Measurements from ENCODE around the gene ZNF189. TPM values are rescaled to one million over a fixed set of nuclear protein-coding genes. Genes with fewer than 3 reads are reported as not detected.

ZNF189 gene
- total and polyA plus RNA-seq, 4 experiments from 2014 or later, result 0.95 to 23.2 (median 12.4) TPM

DNA sequence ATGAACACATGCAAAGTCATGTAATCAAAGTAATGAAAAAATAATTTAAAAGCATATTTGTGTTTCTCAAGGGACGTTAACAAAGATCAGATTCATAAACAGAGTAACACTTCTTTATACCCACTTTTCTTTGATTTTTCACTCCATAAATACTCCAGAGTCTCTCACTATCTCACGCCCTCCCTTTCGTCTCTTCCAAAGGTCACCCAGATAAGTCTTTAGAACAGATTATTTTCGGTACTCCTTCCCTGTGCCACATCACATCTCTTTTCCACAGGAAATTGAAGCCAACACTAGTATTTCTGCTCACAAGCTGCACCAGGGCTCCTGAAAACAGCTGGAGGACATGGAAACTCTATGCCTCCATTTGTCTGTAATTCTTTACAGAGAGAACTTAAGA, 52.3 kb downstream of the ZNF189 start:
- Mint-ChIP-seq H3K36me3 (no peaks in the 10 kb centered on the region), H3K4me3 (no peak overlapping the region), H3K27ac (no peak overlapping the region), H3K4me1 (peaks cover 0 to 9% (median 4%) of the 10 kb centered on the region in 4 donors), H3K9me3 (peaks cover 0 to 8% (median 4%) of the 10 kb centered on the region in 8 donors), H3K27me3 (peaks cover 30 to 39% of the 10 kb centered on the region in 2 donors)
- no peak for DNase-seq
- H3K4me3 ChIP-seq (ENCODE audit: low read length in 2 of 2), result no peak overlapping the region
- H3K36me3 ChIP-seq (ENCODE audit: insufficient read depth, low read length), result no peaks in the 10 kb centered on the region
- no peak overlapping the region for H3K27ac ChIP-seq (ENCODE audit: low read depth, low read length)
- peaks cover 11% of the 10 kb centered on the region for H3K27me3 ChIP-seq (ENCODE audit: insufficient read depth, low read length)
- ChIA-PET POLR2A (ENCODE audit: partially characterized antibody) (no interaction called here), CTCF (ENCODE audit: partially characterized antibody) (no interaction called here)
- peaks cover 9% of the 10 kb centered on the region for H3K4me1 ChIP-seq (ENCODE audit: insufficient read depth, low read length)
- intact Hi-C loops (cut with micrococcal nuclease), result no loop called here
- H3K9me3 ChIP-seq (ENCODE audit: control insufficient read depth in 1 of 2, low read length in 2 of 2), result no peaks in the 10 kb centered on the region

DNA sequence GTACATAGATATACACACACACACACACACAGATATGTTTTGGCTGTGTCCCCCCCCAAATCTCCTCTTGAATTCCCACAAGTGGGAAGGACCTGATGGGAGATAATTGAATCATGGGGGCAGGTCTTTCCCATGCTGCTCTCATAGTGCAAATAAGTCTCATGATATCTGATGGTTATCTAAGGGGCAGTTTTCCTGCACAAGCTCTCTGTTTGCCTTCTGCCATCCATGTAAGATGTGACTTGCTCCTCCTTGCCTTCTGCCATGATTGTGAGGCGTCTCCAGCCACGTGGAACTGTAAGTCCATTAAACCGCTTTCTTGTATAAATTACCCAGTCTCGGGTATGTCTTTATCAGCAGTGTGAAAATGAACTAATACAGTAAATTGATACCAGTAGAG, 52.8 kb downstream of the ZNF189 start:
- no peaks in the 10 kb centered on the region for H3K36me3 Mint-ChIP-seq
- no peak for DNase-seq
- CTCF ChIA-PET (ENCODE audit: partially characterized antibody), result no interaction called here
- Histone ChIP-seq H3K9me3 (ENCODE audit: control insufficient read depth in 1 of 2, low read length in 2 of 2) (no peaks in the 10 kb centered on the region), H3K27ac (ENCODE audit: low read depth, low read length) (no peak overlapping the region), H3K4me1 (ENCODE audit: insufficient read depth, low read length) (peaks cover 9% of the 10 kb centered on the region), H3K4me3 (ENCODE audit: low read length in 2 of 2) (no peak overlapping the region), H3K36me3 (ENCODE audit: insufficient read depth, low read length) (no peaks in the 10 kb centered on the region), H3K27me3 (ENCODE audit: insufficient read depth, low read length) (peaks cover 11% of the 10 kb centered on the region)
- H3K27me3 Mint-ChIP-seq, result peaks cover 25 to 35% of the 10 kb centered on the region in 2 donors
- no peak overlapping the region for H3K27ac Mint-ChIP-seq
- H3K4me3 Mint-ChIP-seq, result no peak overlapping the region
- H3K4me1 Mint-ChIP-seq, result peaks cover 0 to 9% (median 4%) of the 10 kb centered on the region in 4 donors
- H3K9me3 Mint-ChIP-seq, result peaks cover 0 to 8% (median 3%) of the 10 kb centered on the region in 8 donors
- POLR2A ChIA-PET (ENCODE audit: partially characterized antibody), result no interaction called here
- intact Hi-C loops (cut with micrococcal nuclease), result no loop called here

GRCh38 chr9:101453776-101454570, 55.3 kb downstream of the ZNF189 start:
- no peak for DNase-seq
- Mint-ChIP-seq H3K27ac (no peak overlapping the region), H3K4me1 (peaks cover 0 to 3% (median 0%) of the 10 kb centered on the region in 4 donors), H3K4me3 (no peak overlapping the region), H3K9me3 (peaks cover 0 to 8% (median 3%) of the 10 kb centered on the region in 8 donors), H3K36me3 (no peaks in the 10 kb centered on the region), H3K27me3 (peaks cover 13 to 23% of the 10 kb centered on the region in 2 donors)
- peaks cover 6% of the 10 kb centered on the region for H3K27me3 ChIP-seq (ENCODE audit: insufficient read depth, low read length)
- ChIA-PET POLR2A (ENCODE audit: partially characterized antibody) (no interaction called here), CTCF (ENCODE audit: partially characterized antibody) (interaction anchor here (1.0 to 1.6 kb wide), 2 partner anchors 76 to 142 kb away, joined by 4 read pairs; no protein-coding TSS in a partner anchor)
- no peak overlapping the region for H3K4me3 ChIP-seq (ENCODE audit: low read length in 2 of 2)
- H3K36me3 ChIP-seq (ENCODE audit: insufficient read depth, low read length), result no peaks in the 10 kb centered on the region
- no peak overlapping the region for H3K27ac ChIP-seq (ENCODE audit: low read depth, low read length)
- no peaks in the 10 kb centered on the region for H3K9me3 ChIP-seq (ENCODE audit: control insufficient read depth in 1 of 2, low read length in 2 of 2)
- peaks cover 5% of the 10 kb centered on the region for H3K4me1 ChIP-seq (ENCODE audit: insufficient read depth, low read length)
- intact Hi-C loops (cut with micrococcal nuclease), result no loop called here

DNA sequence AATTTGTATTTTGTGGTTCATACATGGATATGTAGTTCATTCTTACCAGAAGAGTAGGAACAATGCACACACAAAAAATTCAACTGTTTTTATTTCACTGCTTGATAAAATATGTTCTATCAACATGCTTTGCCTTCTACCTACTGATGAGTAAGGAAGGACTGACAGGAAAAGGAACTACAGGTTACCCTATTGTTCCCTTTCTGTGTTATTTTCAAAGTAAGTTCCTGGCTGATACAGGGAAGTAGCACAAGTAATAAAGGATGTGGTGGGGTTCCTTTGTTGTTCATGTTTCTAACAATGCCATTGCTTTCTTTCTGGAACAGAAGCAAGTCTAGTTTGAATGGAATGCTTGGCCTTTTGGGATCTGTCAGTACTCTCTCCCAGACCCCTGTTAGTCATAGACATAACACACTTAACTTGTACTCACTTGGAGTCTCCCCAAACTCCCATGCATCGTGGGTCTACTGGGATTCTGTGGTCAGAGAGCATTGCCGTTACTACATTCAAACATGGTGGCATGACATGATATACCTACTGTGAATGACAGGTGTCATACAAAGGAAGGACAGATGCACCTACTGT, 57.1 kb downstream of the ZNF189 start:
- H3K36me3 Mint-ChIP-seq, result no peaks in the 10 kb centered on the region
- POLR2A ChIA-PET (ENCODE audit: partially characterized antibody), result no interaction called here
- no peak for DNase-seq
- Histone ChIP-seq H3K27ac (ENCODE audit: low read depth, low read length) (no peak overlapping the region), H3K9me3 (ENCODE audit: control insufficient read depth in 1 of 2, low read length in 2 of 2) (no peaks in the 10 kb centered on the region), H3K4me3 (ENCODE audit: low read length in 2 of 2) (no peak overlapping the region), H3K36me3 (ENCODE audit: insufficient read depth, low read length) (no peaks in the 10 kb centered on the region), H3K4me1 (ENCODE audit: insufficient read depth, low read length) (no peaks in the 10 kb centered on the region), H3K27me3 (ENCODE audit: insufficient read depth, low read length) (no peaks in the 10 kb centered on the region)
- peaks cover 0 to 8% (median 3%) of the 10 kb centered on the region in 8 donors for H3K9me3 Mint-ChIP-seq
- no peak overlapping the region for H3K27ac Mint-ChIP-seq
- no peaks in the 10 kb centered on the region for H3K4me1 Mint-ChIP-seq
- no peak overlapping the region for H3K4me3 Mint-ChIP-seq
- H3K27me3 Mint-ChIP-seq, result peaks cover 9 to 16% of the 10 kb centered on the region in 2 donors
- CTCF ChIA-PET (ENCODE audit: partially characterized antibody), result interaction anchor here (1.6 kb wide), 1 partner anchor 74 kb away, joined by 4 read pairs; no protein-coding TSS in a partner anchor
- intact Hi-C loops (cut with micrococcal nuclease), result no loop called here

GRCh38 chr9:101457003-101457402, 58.4 kb downstream of the ZNF189 start:
- no peak for DNase-seq
- Histone ChIP-seq H3K27me3 (ENCODE audit: insufficient read depth, low read length) (no peaks in the 10 kb centered on the region), H3K4me3 (ENCODE audit: low read length in 2 of 2) (no peak overlapping the region), H3K36me3 (ENCODE audit: insufficient read depth, low read length) (no peaks in the 10 kb centered on the region), H3K9me3 (ENCODE audit: control insufficient read depth in 1 of 2, low read length in 2 of 2) (no peaks in the 10 kb centered on the region), H3K4me1 (ENCODE audit: insufficient read depth, low read length) (no peaks in the 10 kb centered on the region), H3K27ac (ENCODE audit: low read depth, low read length) (no peak overlapping the region)
- no peaks in the 10 kb centered on the region for H3K36me3 Mint-ChIP-seq
- peaks cover 0 to 7% (median 2%) of the 10 kb centered on the region in 8 donors for H3K9me3 Mint-ChIP-seq
- H3K27ac Mint-ChIP-seq, result no peak overlapping the region
- H3K27me3 Mint-ChIP-seq, result peaks cover 4 to 12% of the 10 kb centered on the region in 2 donors
- intact Hi-C loops (cut with micrococcal nuclease), result no loop called here
- ChIA-PET POLR2A (ENCODE audit: partially characterized antibody) (no interaction called here), CTCF (ENCODE audit: partially characterized antibody) (no interaction called here)
- no peaks in the 10 kb centered on the region for H3K4me1 Mint-ChIP-seq
- H3K4me3 Mint-ChIP-seq, result no peak overlapping the region

DNA sequence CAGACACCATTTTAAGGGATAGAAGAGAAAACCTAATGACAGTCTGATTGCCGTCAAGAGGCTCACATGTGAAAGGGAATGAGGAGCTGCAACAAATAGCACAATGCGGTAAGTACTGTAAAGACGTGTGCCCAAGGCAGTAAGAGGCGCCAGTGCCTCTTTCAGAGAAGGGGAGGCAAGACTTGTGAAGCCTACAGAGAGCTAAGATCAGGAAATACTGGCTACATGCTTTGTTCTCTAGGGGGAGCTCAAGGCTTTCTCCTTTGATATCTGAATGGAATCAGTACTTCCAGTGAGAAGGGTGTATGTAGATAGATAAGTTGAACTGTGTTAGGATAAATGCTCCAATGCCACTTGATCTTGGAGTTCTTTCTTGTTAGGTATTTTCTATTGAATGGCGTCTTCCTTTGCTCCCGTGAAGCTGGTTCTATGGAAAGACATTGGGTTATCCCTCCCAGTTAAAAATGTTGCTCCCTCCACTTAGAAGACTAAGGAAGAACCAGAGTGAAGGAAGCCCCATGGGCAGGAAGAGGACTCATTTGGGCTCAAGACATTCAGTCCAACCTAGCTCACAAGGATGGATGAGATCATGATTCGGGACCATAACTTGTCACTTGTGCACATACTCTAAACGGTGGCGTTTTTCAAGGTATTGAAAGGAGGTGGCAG, 60.4 kb downstream of the ZNF189 start:
- no peaks in the 10 kb centered on the region for H3K9me3 Mint-ChIP-seq
- DNase-seq, result peak; percentile 22 to 39 (median 30)
- Histone ChIP-seq H3K9me3 (ENCODE audit: control insufficient read depth in 1 of 2, low read length in 2 of 2) (no peaks in the 10 kb centered on the region), H3K27ac (ENCODE audit: low read depth, low read length) (no peak overlapping the region), H3K4me3 (ENCODE audit: low read length in 2 of 2) (no peak overlapping the region), H3K4me1 (ENCODE audit: insufficient read depth, low read length) (no peaks in the 10 kb centered on the region), H3K27me3 (ENCODE audit: insufficient read depth, low read length) (no peaks in the 10 kb centered on the region), H3K36me3 (ENCODE audit: insufficient read depth, low read length) (no peaks in the 10 kb centered on the region)
- H3K27ac Mint-ChIP-seq, result no peak overlapping the region
- POLR2A ChIA-PET (ENCODE audit: partially characterized antibody), result interaction anchor here (0.6 kb wide), 1 partner anchor 70 kb away, joined by 3 read pairs; no protein-coding TSS in a partner anchor
- H3K27me3 Mint-ChIP-seq, result peaks cover 3 to 9% of the 10 kb centered on the region in 2 donors
- intact Hi-C loops (cut with micrococcal nuclease), result loop anchor here (1.0 kb wide), 1 partner anchor 71 kb away; no protein-coding TSS in a partner anchor
- H3K4me3 Mint-ChIP-seq, result no peak overlapping the region
- H3K36me3 Mint-ChIP-seq, result no peaks in the 10 kb centered on the region
- no peaks in the 10 kb centered on the region for H3K4me1 Mint-ChIP-seq
- CTCF ChIA-PET (ENCODE audit: partially characterized antibody), result interaction anchor here (0.6 to 4.9 kb wide), 11 partner anchors 9 to 113 kb away, joined by 3 to 65 read pairs (median 6); partner anchors contain the start of gene RNF20
